H1 (cell line): ENCODE results near the gene ITPKA.

Experiments used
- CEBPB ChIP-seq: IDR thresholded peaks from 2 replicates; pipeline ENCODE4 v1.6.1; 2012; ENCODE audit warnings: low read depth, low read length
- CHD1 ChIP-seq: IDR thresholded peaks from 2 replicates; pipeline ENCODE4 v1.6.1; 2012; ENCODE audit warnings: low read depth, low read length, improper control_type of control experiment
- CHD2 ChIP-seq: IDR thresholded peaks from 2 replicates; pipeline ENCODE4 v1.6.1; 2012; ENCODE audit warnings: low read length, improper control_type of control experiment
- EP300 ChIP-seq, 2 experiments: IDR thresholded peaks; 1 replicate in 1 of 2; 2 replicates in 1 of 2; pipeline ENCODE4 v1.6.1; 2011 to 2012; ENCODE audit warnings: low read depth in 2 of 2, low read length in 2 of 2, mild to moderate bottlenecking in 2 of 2, borderline replicate concordance in 1 of 2, inconsistent platforms in 1 of 2, moderate library complexity in 1 of 2
- EZH2 ChIP-seq: fragments of 200-600 bp; sonication (generic); IDR thresholded peaks from 2 replicates; pipeline ENCODE4 v1.7.1; 2012; ENCODE audit warnings: low read depth, mild to moderate bottlenecking, moderate library complexity, low read length, inconsistent platforms; ENCODE audit not compliant: severe bottlenecking
- HDAC2 ChIP-seq, 2 experiments: fragments of 300-600 bp in 1 of 2; sonication (generic) in 1 of 2; IDR thresholded peaks; 2 replicates each; pipeline ENCODE4 v1.6.1; 2011 to 2012; ENCODE audit warnings: low read depth in 2 of 2, low read length in 2 of 2, mild to moderate bottlenecking in 2 of 2, moderate library complexity in 2 of 2, borderline replicate concordance in 1 of 2, inconsistent platforms in 1 of 2
- KDM1A ChIP-seq: fragments of 200-600, 300-600 bp; sonication (generic); IDR thresholded peaks from 2 replicates; pipeline ENCODE4 v1.7.1; 2016; ENCODE audit warnings: mild to moderate bottlenecking, low read length, borderline replicate concordance
- MAFK ChIP-seq: IDR thresholded peaks from 2 replicates; pipeline ENCODE4 v1.6.1; 2012; ENCODE audit warnings: low read depth, mild to moderate bottlenecking, improper control_type of control experiment, low read length
- PHF8 ChIP-seq: fragments of 200-600 bp; sonication (generic); conservative IDR thresholded peaks from 2 replicates; pipeline ENCODE4 v1.7.1; 2012; ENCODE audit warnings: low read depth, mild to moderate bottlenecking, inconsistent platforms, low read length, moderate library complexity
- POLR2A ChIP-seq, 2 experiments: IDR thresholded peaks; 1 replicate in 1 of 2; 2 replicates in 1 of 2; pipeline ENCODE4 v1.6.1; 2011; ENCODE audit warnings: low read depth in 2 of 2, low read length in 2 of 2, mild to moderate bottlenecking in 2 of 2; ENCODE audit errors: control extremely low read depth in 1 of 2
- RBBP5 ChIP-seq: IDR thresholded peaks from 2 replicates; pipeline ENCODE4 v1.7.1; 2012; ENCODE audit warnings: low read depth, mild to moderate bottlenecking, inconsistent platforms, low read length, moderate library complexity, borderline replicate concordance
- SUZ12 ChIP-seq: fragments of 200-600 bp; sonication (generic); IDR thresholded peaks from 2 replicates; pipeline ENCODE4 v1.6.1; 2012; ENCODE audit warnings: mild to moderate bottlenecking, inconsistent platforms, low read length, moderate library complexity, mixed read lengths
- TF ChIP-seq, protein P1 (sequence below), 3 experiments: IDR thresholded peaks; 1 replicate in 2 of 3; 2 replicates in 1 of 3; pipeline versions ENCODE4 v1.5.1 to v1.6.1; 2011; ENCODE audit warnings: low read length in 3 of 3, mild to moderate bottlenecking in 3 of 3, inconsistent platforms in 2 of 3, low read depth in 1 of 3, moderate library complexity in 1 of 3; ENCODE audit not compliant: insufficient read depth in 1 of 3; ENCODE audit errors: control extremely low read depth in 1 of 3

DNA sequence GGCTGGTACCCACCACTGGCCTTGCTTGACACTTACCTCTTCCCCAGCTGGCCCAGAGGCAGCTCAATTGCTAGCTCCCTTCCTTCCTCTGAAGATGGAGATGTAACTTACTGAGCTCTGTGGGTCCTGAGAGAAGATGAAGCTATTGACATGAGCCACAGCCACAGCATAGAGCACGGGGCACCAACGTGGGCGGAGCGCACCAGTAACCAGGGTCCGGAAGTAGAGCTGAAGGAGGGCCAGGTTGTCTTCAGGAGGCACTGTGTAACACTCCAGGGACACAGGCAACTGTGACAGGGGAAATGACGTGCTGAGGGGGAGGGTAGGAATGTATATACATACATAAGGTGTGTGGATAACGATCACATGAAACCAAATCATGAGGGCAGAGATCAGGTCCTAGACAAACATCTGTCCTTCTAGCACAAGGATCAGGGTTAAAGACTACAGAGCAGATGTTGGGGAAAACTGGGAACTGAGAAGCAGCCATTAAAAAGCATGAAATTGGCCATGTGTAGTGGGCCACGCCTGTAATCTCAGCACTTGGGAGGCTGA, 24.3 kb downstream of the ITPKA start:
- TF ChIP-seq CHD2 (no peak), CEBPB (no peak), POLR2A (IDR thresholded peaks at IDR 0.05; ENCODE audit: control extremely low read depth in 1 of 2, low read depth in 2 of 2, low read length in 2 of 2) (no peak), EZH2 (no peak), KDM1A (no peak), HDAC2 (IDR thresholded peaks at IDR 0.05; ENCODE audit: borderline replicate concordance in 1 of 2, low read depth in 2 of 2, low read length in 2 of 2) (no peak), EP300 (IDR thresholded peaks at IDR 0.05; ENCODE audit: borderline replicate concordance in 1 of 2, low read depth in 2 of 2, low read length in 2 of 2) (no peak), SUZ12 (no peak), CHD1 (no peak), RBBP5 (no peak), PHF8 (no peak), MAFK (no peak)
- TF ChIP-seq, protein P1, sequence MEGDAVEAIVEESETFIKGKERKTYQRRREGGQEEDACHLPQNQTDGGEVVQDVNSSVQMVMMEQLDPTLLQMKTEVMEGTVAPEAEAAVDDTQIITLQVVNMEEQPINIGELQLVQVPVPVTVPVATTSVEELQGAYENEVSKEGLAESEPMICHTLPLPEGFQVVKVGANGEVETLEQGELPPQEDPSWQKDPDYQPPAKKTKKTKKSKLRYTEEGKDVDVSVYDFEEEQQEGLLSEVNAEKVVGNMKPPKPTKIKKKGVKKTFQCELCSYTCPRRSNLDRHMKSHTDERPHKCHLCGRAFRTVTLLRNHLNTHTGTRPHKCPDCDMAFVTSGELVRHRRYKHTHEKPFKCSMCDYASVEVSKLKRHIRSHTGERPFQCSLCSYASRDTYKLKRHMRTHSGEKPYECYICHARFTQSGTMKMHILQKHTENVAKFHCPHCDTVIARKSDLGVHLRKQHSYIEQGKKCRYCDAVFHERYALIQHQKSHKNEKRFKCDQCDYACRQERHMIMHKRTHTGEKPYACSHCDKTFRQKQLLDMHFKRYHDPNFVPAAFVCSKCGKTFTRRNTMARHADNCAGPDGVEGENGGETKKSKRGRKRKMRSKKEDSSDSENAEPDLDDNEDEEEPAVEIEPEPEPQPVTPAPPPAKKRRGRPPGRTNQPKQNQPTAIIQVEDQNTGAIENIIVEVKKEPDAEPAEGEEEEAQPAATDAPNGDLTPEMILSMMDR (IDR thresholded peaks at IDR 0.05; ENCODE audit: control extremely low read depth in 1 of 3, insufficient read depth in 1 of 3, low read depth in 1 of 3, low read length in 3 of 3) = no peak
